Middle frontal gyrus (tissue), 1 donor: ENCODE results near the gene PPP1R3C.

ENCODE experiments used
- DNase-seq: peaks from one replicate; pipeline ENCODE4 v3.0.0-alpha.2; 2015; ENCODE audit warnings: low spot score; ENCODE audit errors: extremely low spot score

PPP1R3C gene

GRCh38 chr10:91629715-91630549 is 2.9 kb downstream of the PPP1R3C start:
- no peak for DNase-seq

GRCh38 chr10:91628383-91628782 is 4.5 kb downstream of the PPP1R3C start:
- DNase-seq, result peak; percentile 39

- DNase-seq, result no peak
Measured at GRCh38 chr10:91627344-91628102, 5.3 kb downstream of the PPP1R3C start.

- DNase-seq, result no peak
Measured at GRCh38 chr10:91626936-91627335, 5.9 kb downstream of the PPP1R3C start.

GRCh38 chr10:91624633-91625032 is 8.2 kb downstream of the PPP1R3C start:
- no peak for DNase-seq

GRCh38 chr10:91622601-91623000 is 10.3 kb downstream of the PPP1R3C start:
- DNase-seq, result no peak

- DNase-seq, result no peak
Measured at GRCh38 chr10:91621483-91622113, 11.3 kb downstream of the PPP1R3C start.

- no peak for DNase-seq
Measured at GRCh38 chr10:91617072-91617609, 15.7 kb downstream of the PPP1R3C start.

- DNase-seq, result no peak
Measured at GRCh38 chr10:91616137-91616536, 16.7 kb downstream of the PPP1R3C start.

GRCh38 chr10:91614225-91614624 is 18.6 kb downstream of the PPP1R3C start:
- DNase-seq, result no peak

GRCh38 chr10:91613411-91614187 is 19.3 kb downstream of the PPP1R3C start:
- DNase-seq, result no peak

- no peak for DNase-seq
Measured at GRCh38 chr10:91610919-91611318, 22.0 kb downstream of the PPP1R3C start.

- no peak for DNase-seq
Measured at GRCh38 chr10:91610444-91610843, 22.4 kb downstream of the PPP1R3C start.

- DNase-seq, result no peak
Measured at GRCh38 chr10:91607646-91608403, 25.0 kb downstream of the PPP1R3C start.

- no peak for DNase-seq
Measured at GRCh38 chr10:91605968-91606367, 26.9 kb downstream of the PPP1R3C start.

- DNase-seq, result no peak
Measured at GRCh38 chr10:91604553-91605534, 28.0 kb downstream of the PPP1R3C start.

GRCh38 chr10:91603931-91604331 is 28.9 kb downstream of the PPP1R3C start:
- DNase-seq, result no peak

- no peak for DNase-seq
Measured at GRCh38 chr10:91602868-91603568, 29.9 kb downstream of the PPP1R3C start.
